Measurements from ENCODE around the gene SYT3. TPM values are rescaled to one million over a fixed set of nuclear protein-coding genes. Genes with fewer than 3 reads are reported as not detected.

The SYT3 gene
- total RNA-seq, 4 donors from 2014 or later = not detected

- no peak for ATAC-seq (ENCODE audit: low FRiP score)
- TF ChIP-seq, protein P1, sequence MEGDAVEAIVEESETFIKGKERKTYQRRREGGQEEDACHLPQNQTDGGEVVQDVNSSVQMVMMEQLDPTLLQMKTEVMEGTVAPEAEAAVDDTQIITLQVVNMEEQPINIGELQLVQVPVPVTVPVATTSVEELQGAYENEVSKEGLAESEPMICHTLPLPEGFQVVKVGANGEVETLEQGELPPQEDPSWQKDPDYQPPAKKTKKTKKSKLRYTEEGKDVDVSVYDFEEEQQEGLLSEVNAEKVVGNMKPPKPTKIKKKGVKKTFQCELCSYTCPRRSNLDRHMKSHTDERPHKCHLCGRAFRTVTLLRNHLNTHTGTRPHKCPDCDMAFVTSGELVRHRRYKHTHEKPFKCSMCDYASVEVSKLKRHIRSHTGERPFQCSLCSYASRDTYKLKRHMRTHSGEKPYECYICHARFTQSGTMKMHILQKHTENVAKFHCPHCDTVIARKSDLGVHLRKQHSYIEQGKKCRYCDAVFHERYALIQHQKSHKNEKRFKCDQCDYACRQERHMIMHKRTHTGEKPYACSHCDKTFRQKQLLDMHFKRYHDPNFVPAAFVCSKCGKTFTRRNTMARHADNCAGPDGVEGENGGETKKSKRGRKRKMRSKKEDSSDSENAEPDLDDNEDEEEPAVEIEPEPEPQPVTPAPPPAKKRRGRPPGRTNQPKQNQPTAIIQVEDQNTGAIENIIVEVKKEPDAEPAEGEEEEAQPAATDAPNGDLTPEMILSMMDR (IDR thresholded peaks at IDR 0.05) = no peak
- DNase-seq (ENCODE audit: low spot score) = no peak
These were observed 5.7 kb downstream of the SYT3 start for GRCh38 chr19:50633973-50634372.

GRCh38 chr19:50633359-50633758 lies 6.3 kb downstream of the SYT3 start:
- TF ChIP-seq, protein P1 (IDR thresholded peaks at IDR 0.05) = no peak
- ATAC-seq (ENCODE audit: low FRiP score) = no peak
- no peak for DNase-seq (ENCODE audit: low spot score)

DNA sequence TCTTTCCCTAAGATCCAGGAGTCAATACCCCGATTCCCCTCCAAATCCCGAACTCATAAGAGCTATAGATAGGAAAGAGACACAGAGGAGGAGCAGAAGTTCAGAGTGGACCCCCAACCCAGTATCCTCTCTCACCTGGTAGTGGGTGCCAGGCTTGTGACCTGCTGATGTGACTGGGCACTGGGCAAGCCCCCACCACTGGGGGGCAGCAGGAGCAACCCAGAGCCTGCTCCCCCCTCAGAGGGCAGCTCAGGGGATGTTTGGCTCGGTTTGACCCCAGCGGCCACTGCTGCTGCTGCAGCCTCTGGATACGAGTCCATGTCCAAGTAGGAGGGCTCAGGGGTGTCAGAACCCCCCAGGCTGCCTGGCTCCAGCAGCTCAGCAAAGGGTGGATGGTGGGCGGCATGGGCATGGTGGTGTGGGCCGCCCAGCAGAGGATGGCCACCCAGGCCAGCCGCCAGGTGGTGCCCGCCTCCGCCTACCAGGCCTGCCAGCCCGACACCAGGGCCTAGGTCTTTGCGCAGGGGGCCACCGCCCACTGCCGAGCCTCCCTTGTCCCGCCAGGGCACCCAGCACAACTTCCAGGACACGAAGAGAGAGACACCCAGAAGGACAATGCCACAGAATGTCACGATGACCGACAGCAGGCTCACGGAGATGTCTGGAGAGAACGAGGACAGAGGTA lies 7.4 kb downstream of the SYT3 start:
- DNase-seq (ENCODE audit: low spot score) (no peak), ATAC-seq (ENCODE audit: low FRiP score) (no peak)
- TF ChIP-seq, protein P1 (IDR thresholded peaks at IDR 0.05) = no peak

- TF ChIP-seq, protein P1 (IDR thresholded peaks at IDR 0.05) = no peak
- DNase-seq (ENCODE audit: low spot score) = no peak
- ATAC-seq (ENCODE audit: low FRiP score) = no peak
These were observed 9.9 kb downstream of the SYT3 start for GRCh38 chr19:50629801-50630200.

- ATAC-seq (ENCODE audit: low FRiP score) (no peak), DNase-seq (ENCODE audit: low spot score) (no peak)
- TF ChIP-seq, protein P1 (IDR thresholded peaks at IDR 0.05) = no peak
These were observed 10.5 kb downstream of the SYT3 start for GRCh38 chr19:50629194-50629593.

- DNase-seq (ENCODE audit: low spot score) = no peak
- ATAC-seq (ENCODE audit: low FRiP score) = no peak
- TF ChIP-seq, protein P1 (IDR thresholded peaks at IDR 0.05) = no peak
These were observed 11.1 kb downstream of the SYT3 start for GRCh38 chr19:50628551-50628950.

DNA sequence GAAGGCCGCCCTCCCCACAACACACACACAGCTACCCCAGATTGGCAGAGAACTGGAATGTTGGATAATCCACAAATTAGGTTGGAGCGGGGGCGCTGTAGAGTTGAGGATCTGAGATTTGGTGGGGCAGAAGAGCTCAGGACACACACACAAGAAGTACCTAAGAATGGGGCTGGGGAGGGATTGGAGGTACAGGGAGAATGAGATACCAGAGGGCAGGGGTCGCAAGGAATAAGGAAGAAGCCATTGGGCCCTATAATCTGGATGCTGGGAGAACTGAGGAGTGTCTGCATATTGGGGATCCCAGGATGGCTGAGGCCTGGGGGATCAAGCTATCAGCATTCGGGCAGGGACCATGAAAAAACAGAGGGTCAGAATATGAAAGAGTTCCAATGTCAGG lies 11.5 kb downstream of the SYT3 start:
- ATAC-seq (ENCODE audit: low FRiP score) (no peak), DNase-seq (ENCODE audit: low spot score) (no peak)
- TF ChIP-seq, protein P1 (IDR thresholded peaks at IDR 0.05) = no peak
